Measurements from ENCODE around the gene ITGA3. TPM values are rescaled to one million over a fixed set of nuclear protein-coding genes. Genes with fewer than 3 reads are reported as not detected.
A peak's percentile ranks its signal among the peaks of the same experiment; 100 is the strongest.

The ITGA3 gene
- total RNA-seq, 1 donor from 2014 or later: 50.8 TPM

GRCh38 chr17:50125420-50125997 lies 69.6 kb downstream of the ITGA3 start:
- Histone ChIP-seq H3K27ac (no peak overlapping the region), H3K36me3 (no peaks in the 10 kb centered on the region), H3K4me1 (peaks cover 28% of the 10 kb centered on the region), H3K9me3 (no peaks in the 10 kb centered on the region), H3K27me3 (no peaks in the 10 kb centered on the region), H3K4me3 (no peak overlapping the region)
- no peak for DNase-seq (ENCODE audit: extremely low spot score in 2 of 2)
- intact Hi-C loops (cut with DNase I): no loop called here
- no peak for TF ChIP-seq POLR2A (IDR thresholded peaks at IDR 0.05)
- no peak for TF ChIP-seq CTCF (IDR thresholded peaks at IDR 0.05)
- TF ChIP-seq POLR2AphosphoS5 (IDR thresholded peaks at IDR 0.05; ENCODE audit: insufficient read depth in 1 of 2, low read depth in 1 of 2): no peak

- no peak for TF ChIP-seq POLR2A (IDR thresholded peaks at IDR 0.05)
- TF ChIP-seq POLR2AphosphoS5 (IDR thresholded peaks at IDR 0.05; ENCODE audit: insufficient read depth in 1 of 2, low read depth in 1 of 2): no peak
- TF ChIP-seq CTCF (IDR thresholded peaks at IDR 0.05): no peak
- Histone ChIP-seq H3K4me1 (peaks cover 29% of the 10 kb centered on the region), H3K4me3 (no peak overlapping the region), H3K27ac (no peak overlapping the region), H3K36me3 (no peaks in the 10 kb centered on the region), H3K9me3 (no peaks in the 10 kb centered on the region), H3K27me3 (no peaks in the 10 kb centered on the region)
- intact Hi-C loops (cut with DNase I): no loop called here
- DNase-seq (ENCODE audit: extremely low spot score in 2 of 2): no peak
Measured at GRCh38 chr17:50127697-50128361, 71.9 kb downstream of the ITGA3 start.

- Histone ChIP-seq H3K9me3 (no peaks in the 10 kb centered on the region), H3K27ac (peak overlapping the region; percentile 27), H3K4me1 (peaks cover 38% of the 10 kb centered on the region), H3K4me3 (peak overlapping the region; percentile 49 to 67), H3K27me3 (no peaks in the 10 kb centered on the region), H3K36me3 (no peaks in the 10 kb centered on the region)
- no peak for DNase-seq (ENCODE audit: extremely low spot score in 2 of 2)
- intact Hi-C loops (cut with DNase I): no loop called here
- no peak for TF ChIP-seq CTCF (IDR thresholded peaks at IDR 0.05)
- no peak for TF ChIP-seq POLR2A (IDR thresholded peaks at IDR 0.05)
- no peak for TF ChIP-seq POLR2AphosphoS5 (IDR thresholded peaks at IDR 0.05; ENCODE audit: insufficient read depth in 1 of 2, low read depth in 1 of 2)
Measured at GRCh38 chr17:50128441-50129352, 72.8 kb downstream of the ITGA3 start.

- DNase-seq (ENCODE audit: extremely low spot score in 2 of 2): no peak
- Histone ChIP-seq H3K27me3 (no peaks in the 10 kb centered on the region), H3K36me3 (peaks cover 0 to 2% of the 10 kb centered on the region in 2 donors), H3K4me3 (peak overlapping the region; percentile 49 to 67), H3K9me3 (no peaks in the 10 kb centered on the region), H3K27ac (peak overlapping the region; percentile 27), H3K4me1 (peaks cover 44% of the 10 kb centered on the region)
- no peak for TF ChIP-seq POLR2A (IDR thresholded peaks at IDR 0.05)
- no peak for TF ChIP-seq POLR2AphosphoS5 (IDR thresholded peaks at IDR 0.05; ENCODE audit: insufficient read depth in 1 of 2, low read depth in 1 of 2)
- no peak for TF ChIP-seq CTCF (IDR thresholded peaks at IDR 0.05)
- intact Hi-C loops (cut with DNase I): no loop called here
Measured at GRCh38 chr17:50129353-50129727, 73.4 kb downstream of the ITGA3 start.
